Measurements from ENCODE around the gene THSD4. TPM values are rescaled to one million over a fixed set of nuclear protein-coding genes. Genes with fewer than 3 reads are reported as not detected.
A peak's percentile ranks its signal among the peaks of the same experiment; 100 is the strongest.

The THSD4 gene
- total RNA-seq, 4 donors from 2014 or later = 10.7 to 59.5 (median 49.0) TPM

DNA sequence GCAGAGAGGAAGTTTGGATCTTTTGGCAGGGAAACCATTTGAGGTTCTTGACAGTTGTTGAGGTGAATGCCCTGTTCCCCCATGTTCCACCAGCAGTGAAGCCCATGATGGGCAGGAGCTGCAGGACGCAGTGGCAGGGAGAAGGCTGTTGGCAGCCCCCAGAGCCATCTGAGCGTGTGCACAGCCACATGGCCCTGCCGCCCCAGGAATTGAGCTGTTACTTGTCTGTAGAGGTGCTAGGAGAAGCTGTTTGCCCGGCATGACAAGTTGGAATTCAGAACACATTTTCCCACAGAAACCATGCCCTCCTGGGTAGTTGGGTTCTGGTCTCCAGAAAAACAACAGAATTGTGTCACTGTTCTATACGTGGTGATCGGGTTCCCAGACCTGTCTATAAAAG is 476.9 kb downstream of the THSD4 start:
- no peaks in the 10 kb centered on the region for H3K9me3 ChIP-seq
- TF ChIP-seq, protein P1, sequence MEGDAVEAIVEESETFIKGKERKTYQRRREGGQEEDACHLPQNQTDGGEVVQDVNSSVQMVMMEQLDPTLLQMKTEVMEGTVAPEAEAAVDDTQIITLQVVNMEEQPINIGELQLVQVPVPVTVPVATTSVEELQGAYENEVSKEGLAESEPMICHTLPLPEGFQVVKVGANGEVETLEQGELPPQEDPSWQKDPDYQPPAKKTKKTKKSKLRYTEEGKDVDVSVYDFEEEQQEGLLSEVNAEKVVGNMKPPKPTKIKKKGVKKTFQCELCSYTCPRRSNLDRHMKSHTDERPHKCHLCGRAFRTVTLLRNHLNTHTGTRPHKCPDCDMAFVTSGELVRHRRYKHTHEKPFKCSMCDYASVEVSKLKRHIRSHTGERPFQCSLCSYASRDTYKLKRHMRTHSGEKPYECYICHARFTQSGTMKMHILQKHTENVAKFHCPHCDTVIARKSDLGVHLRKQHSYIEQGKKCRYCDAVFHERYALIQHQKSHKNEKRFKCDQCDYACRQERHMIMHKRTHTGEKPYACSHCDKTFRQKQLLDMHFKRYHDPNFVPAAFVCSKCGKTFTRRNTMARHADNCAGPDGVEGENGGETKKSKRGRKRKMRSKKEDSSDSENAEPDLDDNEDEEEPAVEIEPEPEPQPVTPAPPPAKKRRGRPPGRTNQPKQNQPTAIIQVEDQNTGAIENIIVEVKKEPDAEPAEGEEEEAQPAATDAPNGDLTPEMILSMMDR (IDR thresholded peaks at IDR 0.05) = no peak
- no peak for TF ChIP-seq POLR2A (IDR thresholded peaks at IDR 0.05)

DNA sequence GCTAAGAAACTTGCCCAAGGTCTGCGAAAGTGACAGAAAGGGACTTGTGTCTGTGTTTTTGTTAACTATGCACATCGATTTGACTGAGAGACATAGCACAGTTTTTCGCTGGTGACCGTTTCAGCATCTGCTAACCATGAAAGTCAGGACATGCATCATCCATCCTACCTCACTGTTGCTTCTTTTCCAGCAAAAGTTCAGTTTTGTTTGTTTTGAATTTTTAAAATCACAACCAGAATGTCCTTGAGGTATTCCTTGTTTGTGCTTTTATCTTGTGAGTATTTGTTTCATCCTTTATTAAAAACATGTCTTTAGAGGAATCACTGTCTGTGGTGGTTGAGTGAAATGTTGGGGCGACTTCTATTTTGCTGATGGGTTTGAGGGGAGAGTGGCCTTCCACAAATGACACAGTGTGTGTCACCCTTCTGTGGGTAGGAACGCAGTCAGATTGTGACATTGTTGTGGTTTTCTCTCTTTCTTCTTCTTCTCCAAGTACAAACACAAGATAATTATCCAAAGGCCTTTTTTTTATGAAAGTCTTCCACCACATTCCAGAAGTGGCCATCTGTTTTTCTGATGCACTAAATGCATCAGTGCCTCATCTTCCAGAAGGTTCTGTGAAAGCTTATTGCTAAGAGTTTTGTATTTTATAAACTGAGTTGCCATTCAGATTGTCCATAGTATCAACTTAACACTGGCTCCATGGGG is 480.7 kb downstream of the THSD4 start:
- H3K4me3 ChIP-seq = no peak overlapping the region
- H3K9me3 ChIP-seq = no peaks in the 10 kb centered on the region
- H3K4me1 ChIP-seq = peaks cover 0 to 4% (median 0%) of the 10 kb centered on the region in 4 donors
- TF ChIP-seq, protein P1 (IDR thresholded peaks at IDR 0.05) = no peak
- TF ChIP-seq POLR2A (IDR thresholded peaks at IDR 0.05) = no peak
- H3K27ac ChIP-seq = peak overlapping the region in 1 of 4 donors; percentile 0
- no peaks in the 10 kb centered on the region for H3K27me3 ChIP-seq
- DNase-seq = no peak
- no peaks in the 10 kb centered on the region for H3K36me3 ChIP-seq

More for the DNA sequence above, 476.9 kb downstream of the THSD4 start:
- no peaks in the 10 kb centered on the region for H3K36me3 ChIP-seq
- no peaks in the 10 kb centered on the region for H3K27me3 ChIP-seq
- DNase-seq = no peak
- no peak overlapping the region for H3K27ac ChIP-seq
- no peak overlapping the region for H3K4me3 ChIP-seq
- H3K4me1 ChIP-seq = no peaks in the 10 kb centered on the region

DNA sequence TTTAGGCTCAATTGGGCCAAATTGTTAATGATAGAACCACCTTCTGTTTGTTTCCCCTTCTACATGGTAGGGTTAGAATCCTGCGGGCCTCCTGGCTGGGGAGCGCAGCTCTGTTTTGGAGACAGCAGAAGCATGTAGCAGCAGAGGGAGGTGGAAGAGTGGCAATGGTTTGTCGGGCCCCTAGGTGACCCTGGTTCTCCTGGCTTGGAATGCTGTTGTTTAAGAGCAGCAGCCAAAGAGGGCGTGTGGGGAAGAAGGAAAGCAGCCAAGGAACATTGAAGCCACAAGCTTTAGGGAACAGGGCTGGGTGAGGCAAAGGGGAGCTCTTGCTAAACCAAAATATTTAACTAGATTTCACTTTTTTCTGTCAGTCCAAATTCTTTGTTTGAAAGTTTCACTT is 481.4 kb downstream of the THSD4 start:
- Histone ChIP-seq H3K9me3 (no peaks in the 10 kb centered on the region), H3K27me3 (no peaks in the 10 kb centered on the region), H3K36me3 (no peaks in the 10 kb centered on the region), H3K4me3 (no peak overlapping the region), H3K27ac (peak overlapping the region in 1 of 4 donors; percentile 0), H3K4me1 (peaks cover 0 to 8% (median 0%) of the 10 kb centered on the region in 4 donors)
- no peak for DNase-seq
- TF ChIP-seq, protein P1 (IDR thresholded peaks at IDR 0.05) = no peak
- TF ChIP-seq POLR2A (IDR thresholded peaks at IDR 0.05) = no peak

DNA sequence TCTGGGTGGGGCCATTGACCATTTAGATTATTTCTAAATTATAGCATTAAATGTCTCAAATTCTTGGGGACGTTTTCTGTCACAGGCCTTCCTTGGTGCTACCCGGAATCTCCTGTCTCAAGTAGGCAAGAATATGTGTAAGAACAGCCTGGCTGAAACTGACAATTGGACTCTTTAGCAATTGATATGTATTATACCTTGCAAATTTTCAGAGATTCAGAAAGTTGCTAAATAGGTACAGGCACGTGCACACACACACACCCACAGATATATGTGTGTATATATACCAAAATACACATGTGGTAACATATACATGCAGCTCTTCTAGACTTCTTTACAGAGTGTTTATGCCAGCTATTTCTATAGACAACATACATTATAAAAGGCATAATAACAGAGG is 481.9 kb downstream of the THSD4 start:
- Histone ChIP-seq H3K27ac (peak overlapping the region in 1 of 4 donors; percentile 0), H3K27me3 (no peaks in the 10 kb centered on the region), H3K36me3 (no peaks in the 10 kb centered on the region), H3K9me3 (no peaks in the 10 kb centered on the region), H3K4me3 (no peak overlapping the region), H3K4me1 (peaks cover 0 to 8% (median 0%) of the 10 kb centered on the region in 4 donors)
- no peak for TF ChIP-seq POLR2A (IDR thresholded peaks at IDR 0.05)
- TF ChIP-seq, protein P1 (IDR thresholded peaks at IDR 0.05) = no peak
- no peak for DNase-seq

DNA sequence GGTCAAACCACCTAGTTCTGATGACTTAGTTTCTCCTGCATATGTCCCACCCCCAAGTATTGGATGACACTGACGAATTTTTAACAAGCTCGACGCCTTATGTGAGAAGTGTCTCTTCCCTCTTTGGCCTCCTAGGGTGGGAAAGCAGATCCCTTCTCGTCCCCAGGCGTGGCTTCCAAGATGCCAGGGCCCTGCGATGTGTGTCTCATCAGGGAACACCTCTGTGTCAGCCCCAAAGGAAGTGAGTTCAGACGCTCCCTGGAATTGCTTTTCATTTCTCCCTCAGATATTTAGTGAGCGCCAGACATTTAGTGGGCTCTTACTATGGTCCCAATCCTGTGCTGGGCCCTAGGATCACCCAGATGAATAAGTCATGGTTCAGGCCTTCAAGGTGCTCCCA is 482.4 kb downstream of the THSD4 start:
- DNase-seq = no peak
- no peak for TF ChIP-seq POLR2A (IDR thresholded peaks at IDR 0.05)
- TF ChIP-seq, protein P1 (IDR thresholded peaks at IDR 0.05) = no peak
- Histone ChIP-seq H3K4me1 (peaks cover 0 to 8% (median 0%) of the 10 kb centered on the region in 4 donors), H3K27ac (no peak overlapping the region), H3K4me3 (no peak overlapping the region), H3K27me3 (no peaks in the 10 kb centered on the region), H3K9me3 (no peaks in the 10 kb centered on the region), H3K36me3 (no peaks in the 10 kb centered on the region)
